HG02759 (cell line): ENCODE results near the gene REPS2.

Source experiments
- ATAC-seq: cut with Tn5 transposase; IDR thresholded peaks from one replicate; pipeline ENCODE4 v1.9.1; 2021; ENCODE audit warnings: mild to moderate bottlenecking, moderate library complexity; ENCODE audit not compliant: unreplicated experiment

Gene REPS2

DNA sequence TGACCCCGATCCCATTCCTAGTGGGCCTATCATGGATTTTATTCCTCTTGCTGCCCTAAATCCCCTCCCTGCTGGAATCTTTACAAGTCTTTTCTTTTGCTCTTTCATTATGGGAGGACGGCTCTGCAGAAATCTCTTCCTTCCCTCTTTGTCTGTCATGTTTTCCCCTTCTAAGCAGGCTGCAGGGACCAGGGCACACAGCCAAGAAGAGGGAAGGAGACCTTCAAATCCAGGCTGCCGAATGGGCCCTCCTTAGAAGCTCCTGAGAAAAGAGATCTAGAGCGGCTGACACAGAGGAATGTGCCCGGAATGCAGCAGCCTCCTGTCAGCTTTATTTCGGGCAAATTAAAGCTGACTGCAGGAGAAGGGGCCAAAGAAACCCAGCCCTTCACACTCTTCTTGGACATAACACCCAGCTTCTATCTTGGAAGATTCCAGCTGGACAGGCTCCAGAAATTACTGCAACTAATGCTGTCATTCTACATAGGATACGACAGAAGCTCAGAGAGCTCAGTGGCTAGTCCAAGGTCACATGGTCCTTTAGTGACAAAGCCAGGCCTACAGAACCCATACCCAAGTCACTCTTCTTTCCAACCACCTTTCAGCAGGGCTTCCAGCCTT, 240.8 kb downstream of the REPS2 start:
- ATAC-seq, result no peak

DNA sequence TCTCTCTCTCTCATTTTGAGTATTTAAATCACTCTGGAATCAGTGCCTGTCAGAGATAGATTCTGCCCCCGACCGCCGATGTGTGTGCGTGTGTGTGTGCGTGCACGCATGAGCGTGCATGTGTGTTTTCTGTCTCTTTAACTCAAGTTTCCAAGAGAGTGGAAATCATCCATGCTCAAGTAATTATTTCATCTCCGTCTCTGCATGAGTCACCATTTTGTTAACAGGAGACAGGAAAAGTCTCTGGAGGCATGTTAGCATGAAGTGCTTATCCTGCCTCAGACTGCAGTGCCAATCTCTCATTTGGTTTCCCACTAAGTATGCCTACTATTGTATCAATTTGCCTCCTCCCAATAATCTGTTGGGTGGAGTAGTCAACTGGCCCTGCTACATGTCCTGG, 245.6 kb downstream of the REPS2 start:
- no peak for ATAC-seq
